Skin epidermis (tissue), 12 donors: ENCODE results near the gene HIPK1.

Experiments
- H3K27ac ChIP-seq, 21 experiments: fragments of 200-600 bp; sonication (generic) in 11 of 21; one replicate each; pipeline ENCODE4 v1.5.0; 2020; ENCODE audit warnings: mild to moderate bottlenecking in 3 of 21, inconsistent platforms in 2 of 21, moderate library complexity in 2 of 21
- H3K4me3 ChIP-seq, 7 experiments: fragments of 200-600 bp; sonication (generic) in 2 of 7; one replicate each; pipeline ENCODE4 v1.5.0; 2020; ENCODE audit warnings: inconsistent platforms in 2 of 7, mild to moderate bottlenecking in 2 of 7, moderate library complexity in 1 of 7

HIPK1 gene

GRCh38 chr1:113912594-113913311 lies 16.4 kb upstream of the HIPK1 start:
- Histone ChIP-seq H3K27ac (peak overlapping the region in 3 of 21 experiments; percentile 29 to 64 (median 35)), H3K4me3 (no peak overlapping the region)

GRCh38 chr1:113913312-113913668 lies 15.8 kb upstream of the HIPK1 start:
- H3K4me3 ChIP-seq: no peak overlapping the region

GRCh38 chr1:113913887-113914664 lies 15.0 kb upstream of the HIPK1 start:
- no peak overlapping the region for H3K4me3 ChIP-seq
- H3K27ac ChIP-seq: no peak overlapping the region

More at GRCh38 chr1:113913312-113913668, 15.8 kb upstream of the HIPK1 start:
- H3K27ac ChIP-seq: peak overlapping the region in 2 of 21 experiments; percentile 29 to 64

GRCh38 chr1:113916974-113917373 lies 12.2 kb upstream of the HIPK1 start:
- no peak overlapping the region for H3K4me3 ChIP-seq
- H3K27ac ChIP-seq: no peak overlapping the region

- Histone ChIP-seq H3K4me3 (no peak overlapping the region), H3K27ac (no peak overlapping the region)
These were observed 11.6 kb upstream of the HIPK1 start for GRCh38 chr1:113917400-113918082.

GRCh38 chr1:113918243-113918642 lies 10.9 kb upstream of the HIPK1 start:
- no peak overlapping the region for H3K27ac ChIP-seq
- H3K4me3 ChIP-seq: no peak overlapping the region

- Histone ChIP-seq H3K27ac (no peak overlapping the region), H3K4me3 (no peak overlapping the region)
These were observed 6.2 kb upstream of the HIPK1 start for GRCh38 chr1:113922957-113923356.

GRCh38 chr1:113924473-113924872 lies 4.7 kb upstream of the HIPK1 start:
- Histone ChIP-seq H3K4me3 (no peak overlapping the region), H3K27ac (no peak overlapping the region)

- Histone ChIP-seq H3K4me3 (peak overlapping the region; percentile 82 to 99 (median 98)), H3K27ac (peak overlapping the region; percentile 84 to 99 (median 96))
These were observed 765 bp upstream of the HIPK1 start for GRCh38 chr1:113928187-113928930.

- peak overlapping the region; percentile 84 to 99 (median 96) for H3K27ac ChIP-seq
- H3K4me3 ChIP-seq: peak overlapping the region; percentile 82 to 99 (median 98)
These were observed 800 bp downstream of the HIPK1 start for GRCh38 chr1:113929750-113930498.

GRCh38 chr1:113930499-113931161 lies 1.5 kb downstream of the HIPK1 start:
- Histone ChIP-seq H3K4me3 (peak overlapping the region; percentile 82 to 99 (median 98)), H3K27ac (peak overlapping the region in 20 of 21 experiments; percentile 91 to 99 (median 96))

GRCh38 chr1:113931451-113931851 lies 2.3 kb downstream of the HIPK1 start:
- peak overlapping the region in 3 of 7 experiments; percentile 82 to 99 (median 87) for H3K4me3 ChIP-seq
- H3K27ac ChIP-seq: peak overlapping the region in 14 of 21 experiments; percentile 34 to 99 (median 94)

GRCh38 chr1:113934006-113934405 lies 4.9 kb downstream of the HIPK1 start:
- Histone ChIP-seq H3K4me3 (no peak overlapping the region), H3K27ac (peak overlapping the region in 1 of 21 experiments; percentile 99)

GRCh38 chr1:113934511-113935055 lies 5.5 kb downstream of the HIPK1 start:
- no peak overlapping the region for H3K4me3 ChIP-seq
- no peak overlapping the region for H3K27ac ChIP-seq

GRCh38 chr1:113935176-113935575 lies 6.1 kb downstream of the HIPK1 start:
- Histone ChIP-seq H3K4me3 (no peak overlapping the region), H3K27ac (no peak overlapping the region)

- Histone ChIP-seq H3K27ac (no peak overlapping the region), H3K4me3 (no peak overlapping the region)
These were observed 6.8 kb downstream of the HIPK1 start for GRCh38 chr1:113935970-113936369.

GRCh38 chr1:113937146-113937545 lies 8.0 kb downstream of the HIPK1 start:
- Histone ChIP-seq H3K27ac (no peak overlapping the region), H3K4me3 (no peak overlapping the region)

GRCh38 chr1:113938192-113938591 lies 9.1 kb downstream of the HIPK1 start:
- H3K4me3 ChIP-seq: no peak overlapping the region
- H3K27ac ChIP-seq: no peak overlapping the region
